CD4-positive, alpha-beta memory T cell (primary cell): Measurements from ENCODE around the gene OR4K5. TPM values are rescaled to one million over a fixed set of nuclear protein-coding genes. Genes with fewer than 3 reads are reported as not detected.

Source experiments
- CTCF ChIA-PET: fragments of 350-600 bp; sonication (Branson Sonifier 250); formaldehyde crosslinking; loops from one replicate; lab custom pipeline; 2021; ENCODE audit warnings: inconsistent platforms; ENCODE audit not compliant: partially characterized antibody; lab: Charles Lee
- POLR2A ChIA-PET: fragments of 350-600 bp; sonication (Branson Sonifier 250); formaldehyde crosslinking; loops from one replicate; lab custom pipeline; 2021; ENCODE audit not compliant: partially characterized antibody; lab: Charles Lee
- DNase-seq, 5 donors: peaks; one replicate each; pipeline versions ENCODE4 v3.0.0 to v3.0.0-alpha.2; 2020 to 2022; ENCODE audit warnings: mixed read lengths in 1 of 5
- H3K27ac ChIP-seq: one replicate; pipeline ENCODE4 v1.7.0; 2013; ENCODE audit warnings: low read depth, low read length
- H3K27me3 ChIP-seq: 2 replicates; pipeline ENCODE4 v1.7.0; 2013; ENCODE audit warnings: mild to moderate bottlenecking, low read length, moderate library complexity; ENCODE audit not compliant: insufficient read depth
- H3K36me3 ChIP-seq: 2 replicates; pipeline ENCODE4 v1.7.0; 2013; ENCODE audit warnings: mild to moderate bottlenecking, low read length, moderate library complexity; ENCODE audit not compliant: insufficient read depth
- H3K4me1 ChIP-seq: 2 replicates; pipeline ENCODE4 v1.7.0; 2013; ENCODE audit warnings: mild to moderate bottlenecking, low read length, moderate library complexity; ENCODE audit not compliant: insufficient read depth
- H3K4me3 ChIP-seq, 2 donors: one replicate each; pipeline ENCODE4 v1.7.0; 2013; ENCODE audit warnings: low read length in 2 of 2, mild to moderate bottlenecking in 1 of 2
- H3K9me3 ChIP-seq, 2 donors: one replicate each; pipeline ENCODE4 v1.7.0; 2013; ENCODE audit warnings: low read length in 2 of 2, control low read depth in 1 of 2; ENCODE audit not compliant: control insufficient read depth in 1 of 2
- H3K27ac Mint-ChIP-seq, 7 donors: one replicate each; pipeline ENCODE4 v1.8.0; 2020 to 2021; ENCODE audit warnings: mixed read lengths in 7 of 7, mild to moderate bottlenecking in 6 of 7, inconsistent platforms in 3 of 7, moderate library complexity in 3 of 7
- H3K27me3 Mint-ChIP-seq, 2 donors: one replicate each; pipeline ENCODE4 v1.8.0; 2020 to 2021; ENCODE audit warnings: mixed read lengths in 2 of 2
- H3K36me3 Mint-ChIP-seq, 2 donors: one replicate each; pipeline ENCODE4 v1.8.0; 2020 to 2021; ENCODE audit warnings: mixed read lengths in 2 of 2, inconsistent platforms in 1 of 2, mild to moderate bottlenecking in 1 of 2
- H3K4me1 Mint-ChIP-seq, 4 donors: one replicate each; pipeline ENCODE4 v1.8.0; 2020 to 2021; ENCODE audit warnings: mixed read lengths in 4 of 4, mild to moderate bottlenecking in 1 of 4
- H3K4me3 Mint-ChIP-seq, 8 donors: one replicate each; pipeline ENCODE4 v1.8.0; 2020 to 2021; ENCODE audit warnings: mixed read lengths in 8 of 8, mild to moderate bottlenecking in 7 of 8, moderate library complexity in 6 of 8, inconsistent platforms in 3 of 8
- H3K9me3 Mint-ChIP-seq, 8 donors: one replicate each; pipeline ENCODE4 v1.8.0; 2020 to 2021; ENCODE audit warnings: mixed read lengths in 8 of 8, mild to moderate bottlenecking in 5 of 8, inconsistent platforms in 3 of 8, moderate library complexity in 1 of 8
- intact Hi-C: fragments of 100-400 bp; cut with micrococcal nuclease; formaldehyde crosslinking; loops from one replicate; pipeline ENCODE4 v1.15.1; 2023
- polyA plus RNA-seq, 2 donors: library from polyadenylated mRNA; unstranded; fragments of 300-500 nt; fragmentation: Illumina TruSeq; gene quantifications; one replicate each; pipeline ENCODE4 v1.2.3, GENCODE V29; 2021
- total RNA-seq, 2 experiments: library from RNA; stranded (reverse); gene quantifications; one replicate each; pipeline ENCODE4 v1.2.3, GENCODE V29; 2021

OR4K5 gene
- total and polyA plus RNA-seq, 4 experiments from 2014 or later = not detected

- H3K27ac ChIP-seq = no peak overlapping the region
- no peaks in the 10 kb centered on the region for H3K27me3 ChIP-seq
- no peaks in the 10 kb centered on the region for H3K36me3 Mint-ChIP-seq
- intact Hi-C loops = no loop called here
- peaks cover 2 to 3% of the 10 kb centered on the region in 2 donors for H3K27me3 Mint-ChIP-seq
- CTCF ChIA-PET = no interaction called here
- H3K4me1 ChIP-seq = no peaks in the 10 kb centered on the region
- DNase-seq = no peak
- no peak overlapping the region for H3K27ac Mint-ChIP-seq
- no peak overlapping the region for H3K4me3 ChIP-seq
- POLR2A ChIA-PET = no interaction called here
- no peaks in the 10 kb centered on the region for H3K9me3 ChIP-seq
- H3K36me3 ChIP-seq = no peaks in the 10 kb centered on the region
- no peaks in the 10 kb centered on the region for H3K4me1 Mint-ChIP-seq
- no peak overlapping the region for H3K4me3 Mint-ChIP-seq
- peaks cover 0 to 10% (median 3%) of the 10 kb centered on the region in 8 donors for H3K9me3 Mint-ChIP-seq
Observed at GRCh38 chr14:19906665-19907064, 13.7 kb upstream of the OR4K5 start.

- H3K4me3 Mint-ChIP-seq = no peak overlapping the region
- no peak for DNase-seq
- no peaks in the 10 kb centered on the region for H3K27me3 ChIP-seq
- intact Hi-C loops = no loop called here
- H3K36me3 ChIP-seq = no peaks in the 10 kb centered on the region
- no peak overlapping the region for H3K27ac Mint-ChIP-seq
- H3K9me3 Mint-ChIP-seq = peaks cover 0 to 9% (median 2%) of the 10 kb centered on the region in 8 donors
- POLR2A ChIA-PET = no interaction called here
- no peaks in the 10 kb centered on the region for H3K4me1 ChIP-seq
- no peaks in the 10 kb centered on the region for H3K4me1 Mint-ChIP-seq
- H3K27me3 Mint-ChIP-seq = peaks cover 0 to 2% of the 10 kb centered on the region in 2 donors
- no peak overlapping the region for H3K4me3 ChIP-seq
- H3K27ac ChIP-seq = no peak overlapping the region
- H3K36me3 Mint-ChIP-seq = no peaks in the 10 kb centered on the region
- CTCF ChIA-PET = no interaction called here
- no peaks in the 10 kb centered on the region for H3K9me3 ChIP-seq
Observed at GRCh38 chr14:19911114-19911513, 9.3 kb upstream of the OR4K5 start.

- H3K4me3 ChIP-seq = no peak overlapping the region
- H3K9me3 ChIP-seq = no peaks in the 10 kb centered on the region
- no peak for DNase-seq
- no peak overlapping the region for H3K27ac ChIP-seq
- H3K4me1 ChIP-seq = no peaks in the 10 kb centered on the region
- H3K27me3 ChIP-seq = no peaks in the 10 kb centered on the region
- Mint-ChIP-seq H3K4me1 (no peaks in the 10 kb centered on the region), H3K27me3 (no peaks in the 10 kb centered on the region), H3K27ac (no peak overlapping the region), H3K36me3 (no peaks in the 10 kb centered on the region), H3K4me3 (no peak overlapping the region), H3K9me3 (peaks cover 0 to 3% (median 0%) of the 10 kb centered on the region in 8 donors)
- H3K36me3 ChIP-seq = no peaks in the 10 kb centered on the region
- POLR2A ChIA-PET = no interaction called here
- intact Hi-C loops = no loop called here
- CTCF ChIA-PET = no interaction called here
Observed at GRCh38 chr14:19917243-19917642, 3.2 kb upstream of the OR4K5 start.

- Histone ChIP-seq H3K4me1 (no peaks in the 10 kb centered on the region), H3K27ac (no peak overlapping the region), H3K36me3 (no peaks in the 10 kb centered on the region), H3K4me3 (no peak overlapping the region), H3K27me3 (no peaks in the 10 kb centered on the region), H3K9me3 (no peaks in the 10 kb centered on the region)
- no peaks in the 10 kb centered on the region for H3K4me1 Mint-ChIP-seq
- H3K4me3 Mint-ChIP-seq = no peak overlapping the region
- POLR2A ChIA-PET = no interaction called here
- intact Hi-C loops = no loop called here
- no peaks in the 10 kb centered on the region for H3K9me3 Mint-ChIP-seq
- no peaks in the 10 kb centered on the region for H3K36me3 Mint-ChIP-seq
- CTCF ChIA-PET = no interaction called here
- H3K27ac Mint-ChIP-seq = no peak overlapping the region
- no peak for DNase-seq
- H3K27me3 Mint-ChIP-seq = no peaks in the 10 kb centered on the region
Observed at GRCh38 chr14:19917955-19918518, 2.4 kb upstream of the OR4K5 start.

- Mint-ChIP-seq H3K4me1 (no peaks in the 10 kb centered on the region), H3K9me3 (no peaks in the 10 kb centered on the region), H3K27me3 (no peaks in the 10 kb centered on the region), H3K36me3 (no peaks in the 10 kb centered on the region), H3K27ac (no peak overlapping the region), H3K4me3 (no peak overlapping the region)
- Histone ChIP-seq H3K4me1 (no peaks in the 10 kb centered on the region), H3K27me3 (no peaks in the 10 kb centered on the region), H3K36me3 (no peaks in the 10 kb centered on the region), H3K4me3 (no peak overlapping the region), H3K9me3 (no peaks in the 10 kb centered on the region), H3K27ac (no peak overlapping the region)
- no peak for DNase-seq
- POLR2A ChIA-PET = no interaction called here
- intact Hi-C loops = no loop called here
- CTCF ChIA-PET = no interaction called here
Observed at GRCh38 chr14:19918553-19919264, 1.7 kb upstream of the OR4K5 start.

GRCh38 chr14:19930617-19931016 is 10.2 kb downstream of the OR4K5 start, which contains the start of gene OR4K1:
Gene OR4K1 (plus strand): TSS chr14:19930917. CDS start chr14:19935667, 4,750 bp downstream.
- Histone ChIP-seq H3K9me3 (no peaks in the 10 kb centered on the region), H3K36me3 (no peaks in the 10 kb centered on the region), H3K27me3 (no peaks in the 10 kb centered on the region), H3K27ac (no peak within 1 kb of the TSS), H3K4me3 (no peak within 1 kb of the TSS), H3K4me1 (no peaks in the 10 kb centered on the region)
- intact Hi-C loops = no loop called here
- Mint-ChIP-seq H3K36me3 (no peaks in the 10 kb centered on the region), H3K9me3 (no peaks in the 10 kb centered on the region), H3K4me1 (no peaks in the 10 kb centered on the region), H3K4me3 (no peak within 1 kb of the TSS), H3K27me3 (no peaks in the 10 kb centered on the region), H3K27ac (no peak within 1 kb of the TSS)
- ChIA-PET POLR2A (no interaction called here), CTCF (no interaction called here)
- DNase-seq = no peak

GRCh38 chr14:19941668-19942067 is 21.3 kb downstream of the OR4K5 start:
- H3K27ac Mint-ChIP-seq = no peak overlapping the region
- Histone ChIP-seq H3K4me3 (no peak overlapping the region), H3K9me3 (no peaks in the 10 kb centered on the region), H3K27ac (no peak overlapping the region), H3K4me1 (no peaks in the 10 kb centered on the region), H3K27me3 (no peaks in the 10 kb centered on the region), H3K36me3 (no peaks in the 10 kb centered on the region)
- H3K4me1 Mint-ChIP-seq = peaks cover 0 to 5% (median 0%) of the 10 kb centered on the region in 4 donors
- no peaks in the 10 kb centered on the region for H3K27me3 Mint-ChIP-seq
- DNase-seq = no peak
- intact Hi-C loops = no loop called here
- POLR2A ChIA-PET = no interaction called here
- no peak overlapping the region for H3K4me3 Mint-ChIP-seq
- H3K36me3 Mint-ChIP-seq = no peaks in the 10 kb centered on the region
- CTCF ChIA-PET = no interaction called here
- no peaks in the 10 kb centered on the region for H3K9me3 Mint-ChIP-seq
